ENCODE measurements around the gene YTHDF1.
"Not testable (repeated sequence)": the region's sequence is repeated elsewhere in the genome, so short reads cannot be mapped to it uniquely, and the experiment has no call there.

YTHDF1 gene

DNA sequence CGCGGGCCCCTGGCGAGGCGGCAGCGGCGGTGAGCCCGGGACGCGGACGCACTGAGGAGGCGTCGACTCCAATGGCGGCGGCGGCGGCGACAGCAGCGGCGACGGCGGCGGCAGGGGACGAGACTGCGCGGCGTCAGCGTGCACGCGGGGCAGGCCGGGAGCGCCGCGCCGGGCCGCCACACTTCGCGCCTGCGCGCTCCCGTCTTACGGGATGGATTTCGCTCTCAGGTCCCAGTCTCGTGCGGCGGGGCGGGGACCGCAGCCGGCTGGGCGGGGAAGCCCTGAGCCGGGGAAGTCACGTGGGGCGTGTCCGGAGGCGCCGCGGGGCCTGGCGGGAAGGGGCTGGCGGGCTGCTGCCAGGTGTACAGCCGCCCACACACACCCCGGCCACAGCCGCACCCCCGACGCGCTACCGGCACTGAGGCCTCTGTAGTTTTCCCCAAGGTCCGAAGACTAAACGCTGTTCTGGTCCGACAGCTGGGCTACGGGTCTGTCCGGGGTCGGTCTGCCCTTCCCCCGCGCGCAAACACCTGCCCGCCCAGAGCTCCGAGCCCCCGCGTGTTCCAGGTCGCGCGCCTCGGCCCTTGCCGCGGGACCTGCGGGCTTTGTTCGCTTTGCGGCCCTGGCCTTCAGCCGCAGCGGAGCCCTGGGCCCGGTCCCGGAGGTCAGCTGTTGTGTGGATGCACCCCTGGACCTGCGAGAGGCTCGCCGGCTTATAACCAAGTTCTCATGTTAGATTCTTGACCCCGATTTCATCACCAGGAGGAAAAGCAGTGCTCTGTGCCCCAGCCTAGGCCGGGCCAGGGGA, at the start of gene YTHDF1:
YTHDF1 (minus strand) TSS at position 91 of the 808 bp plus-strand sequence. CDS start 239 bp downstream, outside the sequence.
- DNase-seq: peak; percentile 91 to 97

DNA sequence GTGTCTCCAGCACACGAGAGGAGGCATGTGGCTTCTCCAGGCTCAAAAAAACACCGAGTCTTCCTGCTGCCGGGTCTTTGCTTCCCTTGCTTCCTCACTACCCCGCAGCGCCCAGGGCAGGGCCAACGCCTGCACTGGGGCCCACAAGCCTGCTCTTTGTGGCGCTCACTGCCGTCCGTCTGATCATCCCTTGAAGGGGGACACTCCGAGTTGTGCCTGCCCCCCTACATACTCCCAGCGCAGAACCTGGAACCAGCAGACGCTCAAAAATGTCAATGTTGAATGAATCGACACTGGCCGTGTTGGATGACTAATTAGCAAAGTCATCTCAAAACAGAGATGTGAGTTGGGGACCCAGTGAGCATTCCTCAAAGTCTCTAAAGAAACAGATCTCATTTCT, 48.6 kb upstream of the YTHDF1 start:
- DNase-seq: no peak

DNA sequence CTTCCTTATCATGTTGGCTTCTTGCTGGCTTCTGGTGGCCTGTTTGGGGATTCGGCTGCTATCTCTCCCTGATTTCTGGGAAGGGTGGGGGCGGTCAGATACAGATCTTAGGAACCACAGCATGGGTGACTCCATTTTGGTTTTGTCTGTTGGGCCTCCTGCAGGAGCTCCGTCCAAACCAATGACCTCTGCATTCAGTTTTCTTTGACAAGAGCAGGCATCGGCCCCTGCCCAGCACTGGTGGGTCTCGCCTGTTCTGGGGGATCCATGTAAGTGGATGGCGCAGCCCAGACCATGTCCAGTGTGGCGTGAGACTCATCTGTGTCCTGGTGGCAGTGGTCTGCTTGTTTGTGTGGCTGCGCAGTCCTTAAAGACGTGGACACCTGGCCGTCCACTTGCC, 48.1 kb upstream of the YTHDF1 start:
- DNase-seq: no peak

DNA sequence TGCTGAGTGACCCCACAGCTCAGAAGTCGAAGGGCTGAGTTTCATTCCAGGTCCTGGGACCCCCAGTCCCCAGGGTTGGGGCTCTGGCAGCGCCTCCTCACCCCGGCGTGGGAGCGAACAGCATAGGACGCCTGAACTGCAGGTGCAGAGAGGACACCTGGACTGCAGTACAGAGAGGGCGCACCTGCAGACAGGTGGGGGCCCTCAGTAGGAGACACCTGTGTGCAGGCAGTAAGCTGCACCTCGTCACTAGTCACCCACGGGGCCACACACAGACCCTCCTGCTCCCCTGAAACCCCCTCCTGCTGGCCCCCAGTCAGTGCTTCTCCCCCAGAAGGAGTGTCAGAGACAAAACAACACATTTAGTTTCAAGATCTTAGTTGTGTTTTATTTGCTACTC, 46.9 kb upstream of the YTHDF1 start:
- no peak for DNase-seq

DNA sequence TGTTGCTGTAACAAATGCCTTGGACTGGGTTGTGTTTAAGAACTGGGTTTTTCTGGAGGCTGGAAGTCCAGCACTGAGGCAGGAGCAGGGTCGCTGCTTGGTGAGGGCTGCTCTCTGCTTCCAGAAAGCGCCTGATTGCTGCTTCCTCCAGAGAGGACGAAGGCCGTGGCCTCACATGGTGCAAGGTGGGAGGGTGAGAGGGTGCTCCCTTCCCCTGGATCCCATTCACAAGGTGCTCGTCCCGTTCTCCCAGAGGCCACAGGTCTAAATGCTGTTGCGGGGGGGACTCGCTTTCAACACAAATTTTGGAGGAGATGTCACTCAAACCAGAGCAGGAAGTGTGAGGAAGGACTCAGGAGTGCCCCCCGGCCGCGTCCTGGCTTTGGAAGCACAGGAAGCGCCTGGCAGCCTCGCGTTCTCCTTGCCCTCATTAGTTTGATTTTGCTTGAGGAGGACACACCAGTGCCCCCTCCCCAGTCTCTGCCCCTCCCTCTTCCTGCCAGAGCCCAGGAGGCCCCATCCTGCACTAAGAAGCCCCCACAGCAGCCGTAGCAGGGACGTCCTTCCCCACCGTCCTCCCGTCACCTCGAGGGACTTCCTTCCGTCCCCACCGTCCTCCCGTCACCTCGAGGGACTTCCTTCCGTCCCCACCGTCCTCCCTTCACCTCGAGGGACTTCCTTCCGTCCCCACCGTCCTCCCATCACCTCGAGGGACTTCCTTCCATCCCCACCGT, 46.0 kb upstream of the YTHDF1 start:
- DNase-seq: no peak

DNA sequence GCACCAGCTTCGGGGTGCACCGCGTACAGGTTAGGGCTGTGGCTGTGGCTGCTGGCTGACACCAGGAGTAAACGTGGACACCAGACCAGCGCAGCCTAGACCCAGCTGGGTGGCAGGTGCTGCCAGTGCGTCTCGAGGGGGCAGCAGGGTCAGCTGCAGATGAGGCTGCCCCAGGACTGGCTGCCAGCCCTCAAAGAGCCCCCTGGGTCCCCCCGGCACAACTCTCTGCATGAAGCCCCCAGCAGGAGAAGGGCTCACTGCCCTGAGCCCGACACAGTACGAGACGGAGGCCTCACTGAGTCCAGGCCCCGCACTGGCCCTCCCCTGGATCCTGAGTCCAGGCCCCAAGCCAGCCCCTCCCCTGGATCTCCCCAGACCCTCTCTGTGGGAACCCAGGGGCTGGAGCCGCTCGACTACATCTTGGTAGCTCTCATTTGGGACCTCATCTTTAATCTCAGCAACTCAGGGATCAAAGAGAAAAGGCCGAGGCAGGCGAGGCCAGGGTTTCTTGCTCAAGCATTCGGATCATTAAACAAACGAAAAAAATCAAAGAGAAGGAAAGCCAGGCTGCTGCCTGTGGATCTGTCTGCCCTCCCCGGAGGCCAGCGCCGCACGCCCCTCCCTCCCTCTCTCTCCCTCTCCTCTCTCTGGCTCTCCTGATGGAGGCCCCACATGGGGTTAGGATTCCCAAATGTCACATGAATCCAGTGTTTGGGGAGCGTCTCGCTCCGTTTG, 45.3 kb upstream of the YTHDF1 start:
- DNase-seq: no peak

DNA sequence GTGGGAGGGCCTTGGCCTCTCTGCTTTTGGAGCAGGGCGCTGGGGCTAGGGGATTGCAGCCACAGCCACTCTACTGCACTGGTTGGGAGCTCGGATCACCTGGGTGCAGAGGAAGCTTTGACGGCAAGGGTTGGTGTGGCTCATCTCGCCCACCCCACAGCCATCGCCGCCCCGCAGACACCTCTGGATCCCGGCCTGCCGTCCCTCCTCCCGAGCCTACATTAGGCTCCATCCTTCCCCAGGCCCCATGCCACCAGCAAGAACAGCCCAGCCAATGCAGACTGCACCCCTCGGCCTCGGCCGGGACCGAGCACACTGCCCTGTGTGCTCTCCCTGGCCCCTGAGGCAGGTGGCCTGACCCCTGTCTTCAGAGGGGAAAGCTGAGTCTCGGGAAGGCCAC, 44.6 kb upstream of the YTHDF1 start:
- DNase-seq: no peak

DNA sequence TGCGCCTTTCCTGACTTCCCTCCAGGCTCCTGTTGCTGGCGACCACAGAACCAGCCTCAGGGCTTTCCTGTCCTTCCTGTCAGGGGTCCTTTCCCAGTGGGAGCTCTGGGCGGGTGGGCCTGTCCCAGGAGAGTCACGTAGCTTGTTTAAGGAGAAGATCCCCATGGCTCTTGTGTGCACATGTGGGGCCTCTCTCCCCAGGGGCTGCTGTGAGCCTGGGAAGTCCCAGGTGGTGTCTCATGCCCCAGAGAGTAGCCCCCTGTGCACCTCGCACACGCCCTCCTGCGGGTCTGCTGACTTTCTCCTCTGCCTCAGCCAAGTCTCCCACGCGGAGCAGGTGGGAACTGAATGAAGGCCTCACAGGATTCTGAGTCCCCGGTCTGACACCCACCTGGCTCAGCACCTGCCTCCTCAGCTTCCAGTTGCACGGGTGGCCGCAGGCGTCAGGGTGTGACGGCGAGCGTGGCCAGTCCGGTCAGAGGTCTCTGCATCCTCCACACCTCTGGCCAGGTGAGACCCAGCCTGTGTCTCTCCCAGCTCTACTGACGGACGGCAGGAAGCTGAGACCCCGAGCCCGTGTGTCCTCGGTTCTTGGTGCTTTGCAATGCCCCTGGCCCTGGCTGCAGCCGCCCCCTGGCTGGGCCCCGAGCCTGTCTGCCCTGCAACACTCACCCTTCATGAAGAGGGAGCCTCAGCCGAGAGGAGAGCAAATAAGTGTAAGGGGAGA, 44.0 kb upstream of the YTHDF1 start:
- no peak for DNase-seq

DNA sequence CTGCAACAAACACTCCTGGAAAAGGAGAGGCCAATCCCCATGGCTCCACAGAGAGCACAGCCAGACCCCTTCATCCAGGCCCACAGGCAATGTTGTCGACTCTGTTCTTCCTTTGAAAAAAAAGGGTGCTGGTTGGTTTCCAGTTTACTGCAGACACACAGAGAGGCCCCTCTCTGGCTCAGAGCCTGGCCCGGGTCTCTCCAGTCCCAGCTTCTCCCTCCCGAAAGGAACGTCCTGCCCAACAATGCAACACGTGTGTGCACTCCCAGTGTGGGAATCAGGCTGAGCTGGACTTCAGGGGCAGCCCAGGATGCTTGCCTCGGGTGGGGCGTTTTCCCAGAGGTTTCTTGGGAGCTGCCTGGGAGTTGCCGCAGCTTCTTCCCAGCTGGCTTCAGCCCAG, 42.9 kb upstream of the YTHDF1 start:
- DNase-seq: no peak

DNA sequence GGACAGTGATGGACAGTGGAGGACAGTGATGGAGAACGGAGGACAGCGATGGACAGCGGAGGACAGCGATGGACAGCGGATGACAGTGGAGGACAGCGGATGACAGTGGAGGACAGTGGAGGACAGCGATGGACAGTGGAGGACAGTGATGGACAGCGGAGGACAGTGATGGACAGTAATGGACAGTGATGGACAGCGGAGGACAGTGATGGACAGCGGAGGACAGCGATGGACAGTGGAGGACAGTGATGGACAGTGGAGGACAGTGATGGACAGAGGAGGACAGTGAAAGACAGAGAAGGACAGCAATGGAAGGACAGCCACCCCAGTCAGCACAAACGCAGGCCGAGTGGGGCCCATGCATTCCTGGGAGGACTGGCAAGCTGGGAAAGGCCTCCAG, 41.7 kb upstream of the YTHDF1 start:
- DNase-seq: no peak

DNA sequence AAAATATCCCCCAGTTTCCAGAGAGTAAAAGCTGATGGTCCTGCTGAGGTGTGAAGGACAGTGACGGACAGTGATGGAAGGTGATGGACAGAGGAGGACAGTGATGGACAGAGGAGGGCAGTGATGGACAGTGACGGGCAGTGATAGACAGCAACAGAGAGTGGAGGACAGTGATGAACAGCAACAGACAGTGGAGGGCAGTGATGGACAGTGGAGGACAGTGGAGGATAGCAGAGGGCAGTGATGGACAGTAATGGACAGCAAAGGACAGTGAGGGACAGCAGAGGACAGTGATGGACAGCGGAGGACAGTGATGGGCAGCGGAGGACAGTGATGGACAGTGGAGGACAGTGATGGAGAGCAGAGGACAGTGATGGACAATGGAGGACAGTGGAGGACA, 41.0 kb upstream of the YTHDF1 start:
- no peak for DNase-seq

DNA sequence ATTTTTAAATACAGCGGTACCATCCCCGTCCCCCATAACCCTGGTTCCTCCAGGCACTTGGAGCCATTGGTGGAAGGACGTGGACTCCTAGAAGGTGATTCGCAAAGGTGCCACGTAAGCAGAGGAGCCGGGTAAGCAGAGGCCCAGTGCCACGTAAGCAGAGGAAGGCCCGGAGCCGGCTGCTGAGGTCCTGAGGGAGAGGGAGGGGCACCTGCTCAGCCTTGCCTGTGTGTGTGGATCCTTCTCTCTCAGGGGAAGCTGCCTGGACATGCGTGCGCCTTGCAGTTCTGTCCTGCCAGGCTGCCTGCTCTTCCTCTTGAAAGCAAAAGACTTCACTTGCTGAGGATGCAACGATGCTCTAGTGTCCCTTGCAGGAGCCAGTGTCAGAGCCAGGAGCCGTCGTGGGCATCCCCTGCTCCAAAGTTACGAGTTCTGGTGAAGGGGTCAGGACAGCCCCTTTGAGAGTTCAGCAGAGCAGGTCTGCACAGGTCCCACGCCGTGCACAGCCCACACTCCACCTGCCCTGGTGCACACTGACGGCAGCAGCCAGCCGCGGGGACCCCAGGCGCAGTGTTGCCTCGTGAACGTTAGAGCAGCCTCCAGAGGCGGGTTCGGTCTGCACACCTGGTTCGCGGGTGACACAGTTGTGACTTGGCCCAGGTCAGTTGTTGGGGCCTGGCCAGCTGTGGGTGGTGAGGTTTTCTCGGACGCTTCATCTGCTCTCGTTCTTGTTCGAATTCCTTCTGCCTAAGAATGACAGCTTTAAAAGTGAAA, 40.2 kb upstream of the YTHDF1 start:
- no peak for DNase-seq

DNA sequence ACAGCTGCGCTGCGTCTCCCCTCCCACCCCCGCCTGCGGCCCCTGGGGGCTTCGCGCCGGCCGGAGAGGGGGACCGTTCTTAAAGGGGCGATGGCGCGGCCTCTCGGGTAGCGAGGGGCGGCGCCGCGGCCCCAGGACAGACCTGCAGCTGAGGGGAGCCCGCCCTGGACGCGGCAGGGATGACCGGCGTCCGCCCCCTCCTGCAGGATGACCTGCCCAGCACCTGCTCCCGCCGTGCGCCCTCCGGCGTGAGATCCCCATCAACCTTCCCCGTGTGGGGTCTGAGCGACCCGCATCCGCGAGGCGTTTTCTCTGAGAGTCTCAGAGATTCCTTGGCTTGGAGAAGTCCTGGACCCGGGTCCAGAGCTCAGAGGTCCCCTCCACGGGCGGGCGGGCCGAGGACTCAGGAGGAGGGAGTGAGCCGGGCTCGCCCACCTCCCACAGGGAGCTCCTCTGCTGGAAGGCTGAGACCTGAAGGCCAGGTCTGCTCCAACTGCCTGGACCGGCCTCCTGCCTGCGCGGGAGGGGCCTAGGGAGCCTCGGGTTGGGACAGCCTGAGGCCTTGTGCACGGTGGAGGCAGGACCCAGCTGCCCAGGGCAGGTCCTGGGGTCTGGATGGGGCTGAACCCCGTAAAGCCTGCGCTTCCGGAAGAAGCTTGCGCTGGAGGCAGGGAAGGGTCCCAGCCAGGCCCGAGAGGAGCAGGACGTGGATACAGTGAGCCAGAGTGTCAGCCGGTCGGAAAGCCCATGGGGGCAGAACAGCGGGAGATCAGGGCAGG, 38.9 kb upstream of the YTHDF1 start:
- DNase-seq: no peak

DNA sequence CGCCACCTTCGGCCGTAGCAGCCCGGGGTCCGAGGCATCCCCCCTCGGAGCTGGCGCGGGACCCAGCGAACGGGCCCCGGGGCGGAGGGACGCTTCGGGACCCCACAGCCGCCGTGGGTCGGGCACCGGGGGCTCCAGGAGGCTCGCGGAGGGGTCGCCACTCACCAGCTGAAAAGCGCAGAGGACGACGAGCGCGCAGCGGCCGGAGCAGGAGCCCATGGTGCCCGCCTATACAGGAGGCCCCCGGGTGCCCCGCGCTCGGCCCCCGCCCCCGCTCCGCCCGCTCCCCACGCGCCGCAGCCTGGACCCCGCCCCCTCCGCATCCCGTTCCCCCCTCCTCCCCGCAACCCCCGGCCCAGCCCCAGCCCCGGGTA, 38.3 kb upstream of the YTHDF1 start, which contains the start of gene NKAIN4:
NKAIN4 (minus strand) TSS at position 232 of the 374 bp plus-strand sequence; CDS start at position 219, 13 bp downstream.
- DNase-seq: no peak

DNA sequence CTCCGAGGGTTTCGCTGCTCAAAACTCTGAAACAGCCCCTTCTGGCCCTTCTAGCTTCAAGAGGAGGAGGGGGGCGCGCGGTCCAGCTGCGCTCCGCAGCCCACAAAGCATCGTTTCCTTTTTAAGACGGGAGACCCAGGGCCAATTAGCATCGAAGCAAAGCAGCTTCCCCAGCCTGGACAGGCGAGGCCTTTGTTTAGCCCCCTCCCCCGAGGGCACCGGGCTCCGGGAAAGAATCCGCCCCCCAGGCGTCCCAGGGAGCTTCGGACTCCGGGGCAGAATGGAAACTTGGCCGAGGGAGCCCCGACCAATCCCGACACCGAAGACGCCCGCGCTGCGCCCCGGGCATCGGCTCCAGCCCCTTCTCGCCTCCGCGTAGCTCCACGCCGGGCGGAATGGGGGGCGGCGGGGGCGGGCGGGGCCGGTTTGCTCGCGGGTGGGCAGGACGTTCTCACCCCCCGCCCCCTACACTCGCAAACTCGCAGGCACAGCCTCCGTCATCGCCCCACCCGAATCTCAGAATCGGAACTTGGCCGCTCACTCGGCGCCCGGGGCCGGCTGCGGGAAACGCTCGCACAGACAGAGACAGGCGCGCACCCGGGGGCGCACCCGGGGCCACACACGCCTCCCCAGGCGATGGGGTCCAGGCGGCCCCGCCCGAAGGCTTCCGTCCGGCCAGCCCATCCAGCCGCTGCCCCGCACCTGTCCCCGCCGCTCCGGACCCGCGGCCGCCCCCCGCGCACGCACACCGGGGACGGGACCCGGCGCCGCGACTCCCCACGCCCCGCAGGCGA, 37.7 kb upstream of the YTHDF1 start:
- no peak for DNase-seq

DNA sequence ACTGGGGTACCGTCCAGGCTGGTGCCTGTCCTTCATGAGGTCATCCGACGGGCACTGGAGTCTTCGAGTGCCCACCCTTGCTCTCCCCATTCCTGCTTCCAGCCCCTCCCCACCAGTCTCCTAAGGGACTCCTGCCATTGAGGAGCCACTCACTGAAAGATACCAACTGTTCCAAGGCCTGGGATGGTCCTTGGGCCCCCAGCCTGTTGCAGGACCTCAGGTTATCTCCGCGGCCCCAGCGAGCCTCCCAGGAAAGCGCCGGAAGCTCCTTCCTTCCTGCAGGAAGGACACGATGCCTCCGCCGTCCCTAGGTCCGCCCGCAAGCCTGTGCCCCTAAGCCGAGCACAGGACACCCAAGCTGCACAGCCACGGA, 37.1 kb upstream of the YTHDF1 start:
- no peak for DNase-seq

DNA sequence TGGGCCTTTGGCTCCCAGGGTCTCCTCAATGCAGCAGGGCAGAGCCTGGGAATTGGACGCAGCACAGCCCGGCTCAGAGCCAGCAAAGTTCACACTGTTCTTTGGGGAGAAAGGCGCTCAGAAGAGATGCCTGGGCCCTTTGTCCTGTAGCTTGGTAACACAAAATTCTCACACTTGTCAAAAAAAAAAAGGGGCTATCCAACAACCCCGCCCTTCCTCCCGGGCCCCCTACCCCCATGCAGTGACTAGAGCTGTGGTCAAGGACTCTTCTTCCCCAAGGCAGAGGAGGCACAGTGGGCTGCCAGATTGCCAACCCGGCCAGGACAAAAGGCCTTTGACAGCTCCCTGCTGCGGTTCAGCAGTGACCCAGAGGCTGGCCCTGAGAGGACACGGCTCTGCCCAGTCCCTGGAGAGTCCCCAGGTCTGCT, 36.4 kb upstream of the YTHDF1 start:
- no peak for DNase-seq

DNA sequence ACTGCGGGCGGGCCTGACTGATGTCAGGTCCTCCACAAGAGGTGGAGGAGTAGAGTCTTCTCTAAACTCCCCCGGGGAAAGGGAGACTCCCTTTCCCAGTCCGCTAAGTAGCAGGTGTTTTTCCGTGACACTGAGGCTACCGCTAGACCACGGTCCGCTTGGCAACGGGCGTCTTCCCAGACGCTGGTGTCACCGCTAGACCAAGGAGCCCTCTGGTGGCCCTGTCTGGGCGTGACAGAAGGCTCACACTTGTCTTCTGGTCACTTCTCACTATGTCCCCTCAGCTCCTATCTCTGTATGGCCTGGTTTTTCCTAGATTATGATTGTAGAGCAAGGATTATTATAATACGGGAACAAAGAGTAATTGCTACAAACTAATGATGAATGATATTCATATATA, 35.4 kb upstream of the YTHDF1 start:
- DNase-seq: not testable (repeated sequence)

DNA sequence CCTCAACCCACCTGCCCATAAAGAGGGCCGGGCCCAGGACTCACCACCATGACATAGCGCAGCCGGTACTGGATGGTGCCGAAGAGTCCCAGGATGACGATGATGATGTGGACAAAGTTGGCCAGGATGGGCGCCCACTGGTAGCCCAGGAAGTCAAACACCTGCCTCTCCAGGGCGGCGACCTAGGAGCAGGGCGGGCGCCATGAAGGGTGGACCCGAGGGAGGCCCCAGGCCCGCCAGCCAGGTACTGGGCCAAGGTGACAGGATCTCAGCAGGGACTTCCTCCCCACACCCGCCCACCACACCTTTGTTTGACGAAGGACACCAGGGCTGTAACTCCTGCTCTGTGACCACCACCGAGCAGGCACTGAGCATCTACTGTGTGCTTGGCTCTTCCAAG, 34.0 kb upstream of the YTHDF1 start:
- DNase-seq: no peak

DNA sequence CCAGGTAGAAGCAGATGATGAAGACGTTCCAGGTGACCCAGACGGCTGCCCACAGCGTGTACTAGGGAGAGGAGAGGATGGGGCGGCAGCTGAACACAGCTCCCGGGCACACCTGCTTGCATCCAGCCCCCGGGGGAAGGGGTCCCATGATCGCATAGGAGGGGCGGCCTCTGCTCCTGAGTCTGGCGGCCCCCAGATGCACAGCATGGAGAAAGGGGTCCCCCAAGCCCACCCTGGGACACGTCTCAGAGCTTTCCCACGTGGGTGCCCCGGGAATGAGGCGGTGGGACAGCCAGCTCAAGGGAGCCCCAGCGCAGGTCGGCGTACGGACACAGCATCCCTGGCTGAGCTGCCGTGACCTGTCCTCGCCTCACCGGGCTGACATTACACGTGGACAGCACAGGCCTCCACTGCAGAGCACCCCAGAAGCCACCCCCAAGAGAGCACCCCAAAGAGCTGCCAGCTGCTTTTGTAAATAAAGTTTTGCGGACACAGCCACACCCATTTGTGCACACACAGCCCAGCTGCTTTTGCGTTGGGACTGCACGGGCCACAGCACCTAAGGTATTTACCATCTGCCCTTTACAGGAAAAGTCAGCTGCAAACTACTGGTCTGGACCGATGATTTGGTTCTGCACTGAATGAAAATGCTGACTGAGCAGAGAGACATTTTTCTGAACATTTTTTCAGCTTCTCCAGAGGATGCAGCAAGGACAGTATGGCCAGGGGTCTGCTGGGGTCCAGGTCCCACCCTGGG, 33.1 kb upstream of the YTHDF1 start:
- DNase-seq: no peak

All from NCI-H187 (cell line).